ENCODE results near the gene EPHB6.

EPHB6 gene

DNA sequence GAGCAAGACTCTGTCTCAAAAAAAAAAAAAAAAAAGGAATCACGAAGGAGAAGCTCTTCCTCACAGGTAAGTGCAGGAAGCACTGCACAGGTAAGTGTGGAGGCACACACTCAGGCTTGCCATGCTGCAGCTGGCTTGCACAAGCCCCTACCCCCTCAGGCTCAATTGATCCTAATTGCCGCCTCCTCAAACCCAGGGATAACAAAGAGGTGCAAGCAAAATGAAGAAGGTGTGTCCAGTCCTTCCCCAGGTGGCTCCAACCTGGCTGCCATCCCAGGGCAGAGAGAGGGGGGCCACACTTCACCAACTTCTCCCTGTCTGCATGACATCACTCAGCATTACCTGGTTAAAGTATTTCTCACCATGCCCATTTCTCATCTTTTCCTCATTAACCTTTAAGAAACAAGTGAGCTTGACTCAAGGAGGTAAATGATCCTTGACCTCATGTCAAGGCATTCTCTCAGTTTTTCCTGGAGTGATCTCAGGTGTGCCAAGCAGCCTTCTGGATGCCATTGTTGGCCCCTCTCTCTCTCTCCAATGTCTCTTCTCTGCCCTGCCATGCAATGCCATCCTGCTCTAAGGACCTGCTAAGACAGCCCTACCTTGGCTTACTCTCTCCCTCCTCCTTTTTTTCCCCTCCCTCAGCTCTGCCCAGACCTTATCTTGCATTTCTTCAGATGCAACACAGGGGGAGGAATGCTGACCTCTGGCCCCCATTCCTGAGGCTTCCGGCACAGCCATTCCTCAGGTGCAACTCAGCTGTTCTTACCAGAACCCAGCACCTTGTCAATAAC is 43.7 kb downstream of the EPHB6 start:
- DNase-seq: no peak

DNA sequence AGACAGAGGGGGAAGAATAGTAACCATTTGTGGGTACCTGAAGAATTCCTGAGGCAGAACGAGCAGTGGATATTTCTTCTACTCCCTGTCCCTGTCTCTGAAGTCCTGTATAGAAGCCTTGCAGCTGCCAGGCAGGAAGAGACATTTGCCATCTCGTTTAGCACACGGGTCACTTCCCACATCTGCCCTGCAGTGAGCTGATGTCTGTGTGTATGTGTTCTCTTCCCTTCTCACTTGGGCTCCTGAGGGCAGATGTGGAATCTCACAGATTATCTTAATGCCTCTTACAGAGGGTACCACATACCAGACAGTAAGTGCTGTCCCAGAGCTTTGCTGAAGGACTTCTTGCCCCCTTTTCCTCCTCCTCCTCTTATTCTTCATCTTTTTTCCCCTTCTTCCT is 44.8 kb downstream of the EPHB6 start:
- DNase-seq: no peak

DNA sequence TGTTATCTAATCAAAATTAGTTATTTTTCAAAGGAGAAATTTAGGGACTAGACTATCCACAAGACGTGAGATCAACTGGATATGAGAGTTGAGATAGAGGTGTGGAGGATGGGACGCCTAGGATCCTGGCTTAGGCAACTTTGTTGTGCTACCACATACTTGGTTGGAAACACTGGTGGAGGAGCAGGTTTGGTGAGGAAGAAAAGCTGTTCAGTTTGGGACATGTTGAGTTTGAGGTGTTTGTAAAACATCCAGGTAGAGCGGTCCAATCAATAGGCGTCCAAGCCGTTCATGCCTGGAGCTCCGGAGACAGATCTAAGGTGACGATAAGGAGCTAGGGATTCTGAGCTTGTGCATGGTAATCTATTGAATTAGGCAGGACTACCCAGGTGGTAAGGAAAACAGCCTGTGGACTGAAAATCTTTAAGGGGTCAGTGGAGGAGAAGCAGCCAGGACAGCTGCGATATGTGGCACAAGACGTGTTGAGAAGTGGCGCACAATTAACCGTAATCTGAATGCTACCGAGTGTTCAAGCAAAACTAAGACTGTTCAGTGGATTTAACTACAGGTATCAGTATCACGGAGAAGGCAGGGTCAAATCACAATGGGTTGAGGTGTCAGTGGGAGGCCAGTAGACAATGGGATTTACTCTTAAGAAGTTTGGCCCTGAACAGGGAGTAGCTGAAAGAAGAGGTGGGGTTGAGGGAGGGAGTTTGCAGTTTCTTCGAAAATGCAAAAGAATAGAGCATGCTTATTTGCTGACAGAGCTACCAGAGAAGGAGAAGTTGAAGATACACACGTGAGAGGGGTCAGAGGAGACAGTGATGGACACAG is 46.8 kb downstream of the EPHB6 start:
- DNase-seq: no peak

DNA sequence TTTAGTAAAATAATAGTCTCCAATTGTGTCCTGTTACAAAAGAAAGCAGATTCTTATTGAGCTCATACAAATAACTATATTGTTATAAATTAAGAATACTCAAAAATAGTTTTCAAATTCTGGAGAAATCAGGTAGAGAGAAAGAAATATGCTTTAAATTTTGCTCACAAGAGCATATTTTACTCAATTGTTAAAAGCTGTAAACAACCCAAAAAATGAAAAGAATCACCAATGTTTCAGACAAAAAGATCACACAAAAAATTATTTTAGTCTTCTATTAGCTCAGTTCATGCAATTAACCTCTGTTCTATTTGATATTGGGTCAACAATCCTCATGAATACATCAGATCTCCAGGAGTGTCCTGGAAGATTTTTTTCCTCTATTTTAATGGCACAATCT is 49.3 kb downstream of the EPHB6 start:
- DNase-seq: no peak

DNA sequence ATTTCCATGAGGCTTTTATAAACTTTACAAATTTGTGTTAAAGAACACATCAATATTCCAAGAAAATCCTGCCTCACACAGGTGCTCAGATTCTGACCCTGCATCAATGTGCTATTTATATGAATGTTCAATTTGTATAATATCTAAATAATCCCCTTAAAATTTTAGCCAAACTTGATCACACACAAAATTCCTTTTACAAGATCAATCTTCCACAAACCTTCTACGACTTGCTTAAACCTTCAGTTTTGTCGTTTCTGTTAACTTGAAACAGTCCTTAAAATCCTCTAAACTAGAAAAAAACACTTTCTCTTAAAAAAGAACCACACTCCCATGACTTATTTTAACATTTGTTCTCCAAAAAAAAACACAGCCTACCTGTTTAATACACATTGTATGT is 50.9 kb downstream of the EPHB6 start:
- no peak for DNase-seq

DNA sequence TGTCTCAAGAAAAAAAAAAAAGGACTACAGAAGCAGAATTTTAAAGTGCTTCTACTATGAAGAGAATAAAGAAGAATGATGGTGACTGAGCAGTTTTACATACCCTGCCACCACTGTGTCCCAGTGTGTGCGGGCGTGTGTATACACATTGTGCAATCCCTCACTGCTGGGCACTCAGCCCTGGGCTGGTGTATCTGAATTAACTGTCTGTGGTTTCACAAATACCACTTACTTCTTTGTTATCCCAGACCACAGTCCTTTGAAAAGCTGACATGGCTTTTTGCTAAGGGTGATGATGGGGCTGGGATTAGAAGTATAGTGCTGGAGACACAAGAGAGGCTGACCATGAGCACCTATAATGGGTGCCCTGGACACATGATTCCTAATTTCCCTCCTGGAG is 51.8 kb downstream of the EPHB6 start:
- no peak for DNase-seq

DNA sequence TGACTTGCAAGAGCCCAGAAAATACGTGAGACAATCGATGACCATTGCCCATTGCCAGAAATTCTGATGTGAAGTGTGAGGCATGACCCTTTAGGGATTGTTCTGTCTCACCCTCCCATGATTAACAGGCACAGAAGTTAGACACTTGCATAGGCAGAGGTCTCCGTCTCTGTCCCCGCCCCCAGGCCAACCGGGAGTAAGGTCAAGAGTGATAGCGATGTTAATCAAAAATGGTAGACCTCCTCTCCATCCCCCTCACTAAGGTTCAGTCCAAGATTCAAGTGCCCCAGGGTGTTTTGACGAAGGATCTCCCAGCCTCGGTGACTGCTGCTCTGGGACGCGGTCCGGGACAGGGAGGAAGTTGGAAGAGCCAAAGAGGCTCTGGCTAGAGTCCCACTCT is 53.4 kb downstream of the EPHB6 start:
- no peak for DNase-seq

DNA sequence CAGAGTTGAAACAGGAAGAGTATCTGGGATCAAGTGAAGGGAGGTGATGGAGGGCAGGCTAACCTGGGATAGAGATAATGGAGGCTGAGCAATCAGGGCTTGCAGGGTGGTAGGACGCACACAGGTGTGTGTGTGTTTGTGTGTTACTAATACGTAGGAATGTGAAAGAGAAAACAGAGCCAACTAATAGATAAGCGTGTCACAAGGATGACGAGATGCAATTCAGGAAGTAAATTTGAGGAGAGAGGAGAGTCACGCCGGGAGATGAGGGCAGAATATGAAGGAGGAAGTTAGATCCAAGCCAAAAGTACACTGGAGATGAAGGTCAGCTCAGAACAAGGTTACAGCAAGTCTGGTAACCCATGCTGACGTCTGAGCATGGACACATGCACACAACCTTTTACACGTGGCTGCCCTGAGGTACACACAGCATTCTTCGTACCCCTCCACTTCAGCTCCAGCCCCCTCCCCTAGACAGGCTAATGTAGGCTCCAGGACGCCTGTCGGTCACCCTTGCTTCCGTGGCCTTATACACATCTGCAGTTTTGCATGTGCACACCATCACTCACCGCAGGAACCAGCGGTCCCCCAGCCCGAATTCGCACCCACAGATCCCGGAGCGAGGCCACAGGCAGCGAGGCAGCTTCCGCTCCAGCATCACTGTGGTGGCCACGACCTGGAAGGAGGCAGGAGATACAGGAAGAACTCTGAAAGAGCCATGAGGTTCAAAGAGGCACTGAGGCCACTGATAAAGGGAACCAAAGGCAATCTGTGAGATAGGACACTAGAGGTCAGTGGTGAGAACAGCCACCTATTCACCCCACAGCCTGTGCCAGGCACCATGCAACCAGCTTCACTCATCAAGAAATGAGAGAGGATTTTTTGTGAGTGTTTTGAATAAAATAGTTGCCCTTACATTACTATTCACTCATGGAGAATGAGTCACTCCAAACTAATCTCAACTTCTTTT is 54.3 kb downstream of the EPHB6 start:
- peak; percentile 62 to 85 (median 74) for DNase-seq

DNA sequence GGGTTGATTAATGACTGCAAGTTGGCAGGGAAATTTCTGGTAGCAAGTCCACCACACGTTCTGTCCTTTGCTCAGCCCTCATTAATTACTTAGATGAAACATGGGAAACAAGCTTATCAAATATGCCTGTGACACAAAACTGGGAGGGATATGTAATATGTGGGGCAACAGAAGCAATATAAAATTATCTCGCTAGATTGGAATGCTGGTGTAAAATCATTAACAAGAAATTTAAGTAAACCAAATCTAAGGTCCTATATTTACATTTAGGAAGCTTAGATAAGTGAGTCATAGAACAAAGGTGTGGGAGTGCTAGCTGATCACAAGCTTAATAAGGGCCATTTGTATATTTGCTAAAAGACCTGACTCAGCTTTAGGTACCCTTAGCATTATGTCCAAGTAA is 55.2 kb downstream of the EPHB6 start:
- peak in 2 of 4 experiments; percentile 31 to 39 for DNase-seq

DNA sequence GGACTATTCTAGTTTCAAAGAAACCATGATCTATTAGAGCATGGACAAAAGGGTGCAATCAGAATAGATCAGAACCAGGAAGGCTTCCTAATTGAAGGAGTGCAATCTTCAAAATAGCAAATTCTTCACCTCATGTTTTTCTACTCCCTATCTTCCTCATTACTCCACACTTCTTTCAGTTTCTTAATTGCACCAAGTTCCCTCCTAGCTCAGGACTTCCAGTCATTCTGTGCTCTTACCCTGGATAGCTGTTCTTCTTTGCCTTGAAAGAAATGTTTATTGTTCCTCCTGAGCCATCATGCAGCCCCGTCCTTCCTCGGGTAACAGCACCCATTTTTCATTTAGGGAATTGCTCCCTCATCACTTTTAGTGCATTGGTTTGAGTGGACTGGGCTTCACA is 55.6 kb downstream of the EPHB6 start:
- DNase-seq: peak in 2 of 4 experiments; percentile 34 to 62

DNA sequence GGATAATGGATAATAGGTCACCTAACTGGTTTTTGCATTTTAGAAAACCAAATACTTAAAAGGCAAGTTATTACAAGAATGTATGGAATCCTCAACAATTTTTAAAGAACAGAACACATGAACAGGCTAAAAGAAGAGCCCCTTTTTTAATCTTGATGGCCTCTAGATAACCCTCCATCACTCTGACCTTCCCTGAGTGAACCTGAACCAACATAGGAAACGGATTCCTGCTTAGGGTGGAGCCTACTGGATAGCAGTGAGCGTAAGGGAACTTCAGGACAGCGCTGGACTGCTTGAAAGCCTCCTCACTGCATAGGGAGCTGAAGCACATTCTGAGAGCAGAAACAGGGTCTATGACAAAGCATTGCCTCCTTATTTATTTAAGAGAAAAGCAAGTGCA is 58.2 kb downstream of the EPHB6 start:
- DNase-seq: no peak

DNA sequence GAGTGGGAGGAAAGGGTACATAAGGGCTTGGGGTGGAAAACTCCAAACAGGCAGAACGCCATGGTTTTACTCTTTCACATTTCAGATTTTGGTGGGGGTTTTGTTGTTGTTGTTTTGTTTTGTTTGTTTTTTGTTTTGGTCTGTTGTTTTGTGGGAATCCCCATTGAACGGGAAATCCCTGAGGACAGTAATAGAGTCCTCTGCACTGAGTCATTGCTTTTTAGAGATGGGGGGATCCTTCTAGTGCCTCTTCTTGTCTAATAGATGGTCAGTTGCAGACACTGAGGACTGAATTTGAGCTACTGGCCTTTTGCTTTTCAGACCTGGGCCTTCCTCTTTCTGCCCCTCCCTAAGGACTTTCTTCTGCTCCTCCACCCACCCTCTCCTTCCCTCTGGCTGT is 58.7 kb downstream of the EPHB6 start:
- DNase-seq: no peak

DNA sequence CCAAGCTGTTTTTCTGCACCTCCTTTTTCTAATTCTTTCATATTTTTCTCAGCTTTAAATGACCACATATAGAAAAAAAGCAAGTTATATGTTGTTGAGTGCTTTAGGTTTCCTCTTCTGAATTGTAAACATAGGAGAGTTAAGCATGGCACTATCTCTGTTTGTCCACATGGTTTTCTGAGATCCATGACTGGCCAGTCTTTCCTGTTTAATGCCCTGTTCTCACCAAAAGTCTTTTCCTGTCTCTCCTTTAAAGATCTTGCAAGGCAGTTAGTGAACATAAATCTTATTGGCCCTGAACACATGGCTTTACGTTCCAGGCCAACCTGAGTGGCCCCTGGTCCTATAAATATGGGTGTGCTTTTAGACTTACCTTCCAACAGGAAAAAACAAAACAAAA is 59.2 kb downstream of the EPHB6 start:
- DNase-seq: no peak

DNA sequence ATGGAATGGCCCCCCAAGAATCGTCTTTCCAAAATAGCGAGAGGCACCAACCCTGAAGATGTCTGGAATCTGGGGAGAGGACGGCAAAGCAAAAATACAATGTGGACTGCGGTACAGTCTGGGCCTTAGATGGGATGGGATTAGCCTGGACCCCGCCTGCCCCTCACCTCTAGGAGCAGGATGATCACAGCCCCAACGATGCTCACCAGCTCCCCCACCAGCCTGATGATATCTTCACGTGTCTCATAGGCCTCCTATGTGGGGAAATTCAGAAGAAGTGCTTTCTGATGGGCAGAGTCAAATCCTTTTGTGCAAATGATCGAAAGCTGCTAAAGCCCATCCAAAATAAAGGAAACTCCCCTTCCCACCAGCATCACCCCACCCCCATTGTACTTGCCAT is 60.4 kb downstream of the EPHB6 start:
- DNase-seq: no peak

DNA sequence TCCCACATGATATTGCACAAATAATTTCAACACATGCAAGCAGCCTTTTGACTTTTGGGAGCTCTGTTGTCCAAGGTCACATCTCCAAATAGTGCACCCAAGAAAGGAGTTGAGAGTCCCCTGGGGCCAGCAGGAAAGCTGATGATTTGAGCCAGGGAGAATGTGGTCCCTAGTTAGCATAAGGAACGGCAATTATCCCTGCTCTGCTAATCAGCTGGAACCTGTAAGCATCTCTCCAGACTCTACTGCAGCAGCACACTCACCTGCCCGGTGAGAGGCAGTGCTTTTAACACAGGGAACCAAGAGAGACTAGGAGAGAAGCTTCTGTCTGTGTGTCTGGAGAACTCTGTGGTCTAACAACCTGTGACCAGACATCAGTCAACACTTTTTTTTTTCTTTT is 61.6 kb downstream of the EPHB6 start:
- no peak for DNase-seq

DNA sequence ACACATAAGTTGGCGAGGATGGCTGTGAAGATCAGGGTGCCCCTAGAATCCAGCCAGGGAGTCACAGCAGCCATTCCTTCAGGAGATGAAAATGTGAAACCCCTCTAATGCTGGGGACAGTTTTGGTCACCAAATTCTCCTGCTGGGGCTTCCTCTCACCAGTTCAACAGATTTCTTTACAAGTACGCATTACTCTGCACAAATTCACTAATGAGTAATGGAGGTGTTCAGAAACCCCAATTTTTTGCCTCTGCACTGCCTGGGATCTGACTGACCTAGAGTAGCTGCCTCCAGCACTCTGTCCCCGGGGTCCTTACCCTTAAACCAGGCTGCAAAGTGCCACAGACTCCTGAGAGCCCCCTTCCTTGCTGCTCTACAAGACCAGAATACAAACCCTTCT is 62.6 kb downstream of the EPHB6 start:
- no peak for DNase-seq

DNA sequence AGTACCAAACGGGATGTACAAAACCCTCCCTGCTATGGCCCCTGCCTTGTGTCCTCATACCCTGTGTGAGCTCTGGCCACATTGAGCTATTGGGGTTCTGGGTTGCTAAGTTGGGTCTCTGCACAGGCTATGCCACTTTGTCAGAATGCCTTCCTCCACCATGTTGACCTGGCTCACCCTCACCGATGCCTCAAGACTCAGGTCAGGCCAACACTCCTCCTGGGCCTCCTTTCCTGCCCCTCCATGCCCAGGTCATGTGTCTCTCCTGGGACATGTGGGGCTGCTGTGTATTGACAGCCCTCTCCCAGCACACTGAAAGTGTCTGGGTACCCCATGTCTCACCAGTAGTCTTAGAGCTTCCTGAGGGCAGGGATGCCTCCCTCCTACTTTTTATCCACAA is 64.0 kb downstream of the EPHB6 start:
- DNase-seq: no peak

DNA sequence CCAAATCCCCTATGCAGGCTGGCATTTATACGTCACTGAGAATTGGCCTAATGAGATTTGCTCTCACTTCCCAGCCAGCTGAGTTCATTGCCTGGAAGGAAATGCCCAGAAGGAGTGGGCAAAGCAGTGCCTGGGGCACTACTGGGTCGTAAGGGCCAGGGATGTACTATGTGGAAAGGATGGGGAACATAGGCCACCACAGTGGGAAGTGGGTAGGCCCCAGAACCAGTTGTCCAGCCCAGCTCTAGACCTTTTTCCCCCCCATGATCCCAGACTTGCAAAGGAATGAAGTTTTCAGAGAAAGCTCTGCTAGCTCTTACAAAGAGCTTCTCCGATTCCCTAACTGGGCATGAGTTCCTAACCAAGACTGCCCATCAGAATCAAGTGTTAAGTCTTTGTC is 64.8 kb downstream of the EPHB6 start:
- no peak for DNase-seq

All from suppressor macrophage (primary cell).